ENCODE results near the gene CENPT. TPM values are rescaled to one million over a fixed set of nuclear protein-coding genes. Genes with fewer than 3 reads are reported as not detected.
"Not testable (repeated sequence)": the region's sequence is repeated elsewhere in the genome, so short reads cannot be mapped to it uniquely, and the experiment has no call there.

Gene CENPT
- total RNA-seq, 1 experiment from 2014 or later = 43.7 TPM

GRCh38 chr16:67865318-67865717, 17.8 kb upstream of the CENPT start:
- Histone ChIP-seq H3K27me3 (ENCODE audit: control insufficient read depth, insufficient read depth, low read length) (no peaks in the 10 kb centered on the region), H3K36me3 (replicated peaks; ENCODE audit: control insufficient read depth, insufficient read depth, low read length) (peaks cover 37% of the 10 kb centered on the region), H3K4me3 (ENCODE audit: insufficient read depth, low read depth, low read length) (no peak overlapping the region)
- DNase-seq = peak; percentile 80

GRCh38 chr16:67864594-67864993, 17.1 kb upstream of the CENPT start:
- no peaks in the 10 kb centered on the region for H3K27me3 ChIP-seq (ENCODE audit: control insufficient read depth, insufficient read depth, low read length)
- H3K36me3 ChIP-seq (replicated peaks; ENCODE audit: control insufficient read depth, insufficient read depth, low read length) = peaks cover 33% of the 10 kb centered on the region
- DNase-seq = no peak
- H3K4me3 ChIP-seq (ENCODE audit: insufficient read depth, low read depth, low read length) = no peak overlapping the region

- not testable (repeated sequence) for H3K4me3 ChIP-seq (ENCODE audit: insufficient read depth, low read depth, low read length)
Observed at GRCh38 chr16:67864044-67864443, 16.6 kb upstream of the CENPT start.

GRCh38 chr16:67862623-67863583, 15.4 kb upstream of the CENPT start:
- no peak for DNase-seq
- H3K27me3 ChIP-seq (ENCODE audit: control insufficient read depth, insufficient read depth, low read length) = no peaks in the 10 kb centered on the region

More at GRCh38 chr16:67864044-67864443, 16.6 kb upstream of the CENPT start:
- not testable (repeated sequence) for H3K27me3 ChIP-seq (ENCODE audit: control insufficient read depth, insufficient read depth, low read length); DNase-seq
- peaks cover 33% of the 10 kb centered on the region for H3K36me3 ChIP-seq (replicated peaks; ENCODE audit: control insufficient read depth, insufficient read depth, low read length)

GRCh38 chr16:67861877-67862276, 14.4 kb upstream of the CENPT start:
- peaks cover 21% of the 10 kb centered on the region for H3K36me3 ChIP-seq (replicated peaks; ENCODE audit: control insufficient read depth, insufficient read depth, low read length)
- DNase-seq = no peak
- no peaks in the 10 kb centered on the region for H3K27me3 ChIP-seq (ENCODE audit: control insufficient read depth, insufficient read depth, low read length)
- H3K4me3 ChIP-seq (ENCODE audit: insufficient read depth, low read depth, low read length) = no peak overlapping the region

More at GRCh38 chr16:67862623-67863583, 15.4 kb upstream of the CENPT start:
- Histone ChIP-seq H3K36me3 (replicated peaks; ENCODE audit: control insufficient read depth, insufficient read depth, low read length) (peaks cover 24% of the 10 kb centered on the region), H3K4me3 (ENCODE audit: insufficient read depth, low read depth, low read length) (no peak overlapping the region)

GRCh38 chr16:67860589-67861398, 13.3 kb upstream of the CENPT start:
- no peak for DNase-seq
- Histone ChIP-seq H3K36me3 (replicated peaks; ENCODE audit: control insufficient read depth, insufficient read depth, low read length) (peaks cover 17% of the 10 kb centered on the region), H3K4me3 (ENCODE audit: insufficient read depth, low read depth, low read length) (no peak overlapping the region), H3K27me3 (ENCODE audit: control insufficient read depth, insufficient read depth, low read length) (no peaks in the 10 kb centered on the region)

GRCh38 chr16:67858500-67858899, 11.0 kb upstream of the CENPT start:
- no peaks in the 10 kb centered on the region for H3K27me3 ChIP-seq (ENCODE audit: control insufficient read depth, insufficient read depth, low read length)
- peaks cover 13% of the 10 kb centered on the region for H3K36me3 ChIP-seq (replicated peaks; ENCODE audit: control insufficient read depth, insufficient read depth, low read length)
- no peak for DNase-seq
- no peak overlapping the region for H3K4me3 ChIP-seq (ENCODE audit: insufficient read depth, low read depth, low read length)

GRCh38 chr16:67857547-67858233, 10.2 kb upstream of the CENPT start:
- no peak overlapping the region for H3K4me3 ChIP-seq (ENCODE audit: insufficient read depth, low read depth, low read length)
- H3K27me3 ChIP-seq (ENCODE audit: control insufficient read depth, insufficient read depth, low read length) = no peaks in the 10 kb centered on the region
- peak; percentile 78 for DNase-seq
- H3K36me3 ChIP-seq (replicated peaks; ENCODE audit: control insufficient read depth, insufficient read depth, low read length) = peaks cover 11% of the 10 kb centered on the region

GRCh38 chr16:67856927-67857546, 9.5 kb upstream of the CENPT start:
- Histone ChIP-seq H3K36me3 (replicated peaks; ENCODE audit: control insufficient read depth, insufficient read depth, low read length) (peaks cover 11% of the 10 kb centered on the region), H3K4me3 (ENCODE audit: insufficient read depth, low read depth, low read length) (no peak overlapping the region), H3K27me3 (ENCODE audit: control insufficient read depth, insufficient read depth, low read length) (no peaks in the 10 kb centered on the region)
- no peak for DNase-seq

GRCh38 chr16:67855789-67856188, 8.3 kb upstream of the CENPT start:
- Histone ChIP-seq H3K36me3 (replicated peaks; ENCODE audit: control insufficient read depth, insufficient read depth, low read length) (peaks cover 5% of the 10 kb centered on the region), H3K4me3 (ENCODE audit: insufficient read depth, low read depth, low read length) (no peak overlapping the region), H3K27me3 (ENCODE audit: control insufficient read depth, insufficient read depth, low read length) (no peaks in the 10 kb centered on the region)
- no peak for DNase-seq

GRCh38 chr16:67853670-67854069, 6.2 kb upstream of the CENPT start:
- H3K36me3 ChIP-seq (replicated peaks; ENCODE audit: control insufficient read depth, insufficient read depth, low read length) = peaks cover 2% of the 10 kb centered on the region
- DNase-seq = no peak
- H3K27me3 ChIP-seq (ENCODE audit: control insufficient read depth, insufficient read depth, low read length) = no peaks in the 10 kb centered on the region
- H3K4me3 ChIP-seq (ENCODE audit: insufficient read depth, low read depth, low read length) = no peak overlapping the region

- Histone ChIP-seq H3K27me3 (ENCODE audit: control insufficient read depth, insufficient read depth, low read length) (no peaks in the 10 kb centered on the region), H3K4me3 (ENCODE audit: insufficient read depth, low read depth, low read length) (peak overlapping the region; percentile 98), H3K36me3 (replicated peaks; ENCODE audit: control insufficient read depth, insufficient read depth, low read length) (peaks cover 2% of the 10 kb centered on the region)
- no peak for DNase-seq
Observed at GRCh38 chr16:67848118-67848517, 625 bp upstream of the CENPT start.

GRCh38 chr16:67846320-67847063, 1.0 kb downstream of the CENPT start, which contains the start of gene NUTF2:
NUTF2 (plus strand) TSS chr16:67846933; CDS start chr16:67865131, 18,198 bp downstream.
- peak; percentile 99 for DNase-seq
- Histone ChIP-seq H3K36me3 (replicated peaks; ENCODE audit: control insufficient read depth, insufficient read depth, low read length) (peaks cover 2% of the 10 kb centered on the region), H3K27me3 (ENCODE audit: control insufficient read depth, insufficient read depth, low read length) (no peaks in the 10 kb centered on the region), H3K4me3 (ENCODE audit: insufficient read depth, low read depth, low read length) (peak within 1 kb of the TSS; percentile 98)

All from H7 (cell line).